Measurements from ENCODE around the gene EXOC2. TPM values are rescaled to one million over a fixed set of nuclear protein-coding genes. Genes with fewer than 3 reads are reported as not detected.

The EXOC2 gene
- total RNA-seq, 1 donor from 2014 or later = 29.8 TPM

GRCh38 chr6:466564-466963, 226.4 kb downstream of the EXOC2 start:
- intact Hi-C loops (cut with micrococcal nuclease) = no loop called here
- no peak overlapping the region for H3K27ac Mint-ChIP-seq
- H3K36me3 Mint-ChIP-seq (ENCODE audit: low read depth) = no peaks in the 10 kb centered on the region
- H3K27me3 Mint-ChIP-seq = peaks cover 16% of the 10 kb centered on the region
- TF ChIP-seq CTCF (IDR thresholded peaks at IDR 0.05) = no peak
- ATAC-seq (ENCODE audit: low read depth) (no peak), DNase-seq (no peak)
- H3K4me3 Mint-ChIP-seq = no peak overlapping the region
- peaks cover 19% of the 10 kb centered on the region for H3K4me1 Mint-ChIP-seq
- ChIA-PET CTCF (no interaction called here), POLR2A (interaction anchor here (0.8 to 1.2 kb wide), 2 partner anchors 50 to 55 kb away, joined by 3 read pairs; no protein-coding TSS in a partner anchor)
- no peaks in the 10 kb centered on the region for H3K9me3 Mint-ChIP-seq

- Mint-ChIP-seq H3K27ac (no peak overlapping the region), H3K4me3 (no peak overlapping the region), H3K27me3 (peaks cover 16% of the 10 kb centered on the region), H3K4me1 (peaks cover 11% of the 10 kb centered on the region), H3K9me3 (no peaks in the 10 kb centered on the region), H3K36me3 (ENCODE audit: low read depth) (no peaks in the 10 kb centered on the region)
- TF ChIP-seq CTCF (IDR thresholded peaks at IDR 0.05) = no peak
- DNase-seq = no peak
- intact Hi-C loops (cut with micrococcal nuclease) = no loop called here
- ChIA-PET POLR2A (interaction anchor here (0.8 kb wide), 1 partner anchor 50 kb away, joined by 3 read pairs; no protein-coding TSS in a partner anchor), CTCF (no interaction called here)
- no peak for ATAC-seq (ENCODE audit: low read depth)
These were observed 227.2 kb downstream of the EXOC2 start for GRCh38 chr6:465531-466348.

- intact Hi-C loops (cut with micrococcal nuclease) = no loop called here
- no peak for TF ChIP-seq CTCF (IDR thresholded peaks at IDR 0.05)
- H3K9me3 Mint-ChIP-seq = peaks cover 2% of the 10 kb centered on the region
- no peak overlapping the region for H3K27ac Mint-ChIP-seq
- no peaks in the 10 kb centered on the region for H3K27me3 Mint-ChIP-seq
- no peak overlapping the region for H3K4me3 Mint-ChIP-seq
- ChIA-PET CTCF (no interaction called here), POLR2A (no interaction called here)
- DNase-seq (no peak), ATAC-seq (ENCODE audit: low read depth) (no peak)
- H3K36me3 Mint-ChIP-seq (ENCODE audit: low read depth) = no peaks in the 10 kb centered on the region
- no peaks in the 10 kb centered on the region for H3K4me1 Mint-ChIP-seq
These were observed 236.1 kb downstream of the EXOC2 start for GRCh38 chr6:456887-457286.

- no peak overlapping the region for H3K4me3 Mint-ChIP-seq
- intact Hi-C loops (cut with micrococcal nuclease) = no loop called here
These were observed 236.5 kb downstream of the EXOC2 start for GRCh38 chr6:456358-456867.

More at GRCh38 chr6:456358-456867, 236.5 kb downstream of the EXOC2 start:
- no peaks in the 10 kb centered on the region for H3K4me1 Mint-ChIP-seq
- no peaks in the 10 kb centered on the region for H3K27me3 Mint-ChIP-seq
- H3K27ac Mint-ChIP-seq = no peak overlapping the region
- ATAC-seq (ENCODE audit: low read depth) (no peak), DNase-seq (no peak)
- TF ChIP-seq CTCF (IDR thresholded peaks at IDR 0.05) = no peak
- ChIA-PET CTCF (no interaction called here), POLR2A (no interaction called here)
- H3K9me3 Mint-ChIP-seq = peaks cover 2% of the 10 kb centered on the region
- no peaks in the 10 kb centered on the region for H3K36me3 Mint-ChIP-seq (ENCODE audit: low read depth)
